Eye (tissue), 1 donor: ENCODE data around the gene NUP133.
"Not testable (repeated sequence)": the region's sequence is repeated elsewhere in the genome, so short reads cannot be mapped to it uniquely, and the experiment has no call there.

ENCODE experiments used
- DNase-seq: peaks from one replicate; pipeline ENCODE4 v3.0.0-alpha.2; 2015

NUP133 gene

GRCh38 chr1:229508823-229509337 is 739 bp upstream of the NUP133 start:
- DNase-seq: no peak

GRCh38 chr1:229507502-229507901 is 639 bp downstream of the NUP133 start:
- DNase-seq: no peak

- no peak for DNase-seq
Measured at GRCh38 chr1:229506633-229507032, 1.5 kb downstream of the NUP133 start.

- DNase-seq: no peak
Measured at GRCh38 chr1:229495782-229496181, 12.4 kb downstream of the NUP133 start.

GRCh38 chr1:229487181-229487580 is 21.0 kb downstream of the NUP133 start:
- DNase-seq: no peak

GRCh38 chr1:229485318-229485717 is 22.8 kb downstream of the NUP133 start:
- DNase-seq: no peak

GRCh38 chr1:229482511-229482910 is 25.6 kb downstream of the NUP133 start:
- no peak for DNase-seq

GRCh38 chr1:229480495-229480894 is 27.6 kb downstream of the NUP133 start:
- no peak for DNase-seq

GRCh38 chr1:229479660-229480399 is 28.3 kb downstream of the NUP133 start:
- DNase-seq: no peak

GRCh38 chr1:229478852-229479251 is 29.3 kb downstream of the NUP133 start:
- no peak for DNase-seq

GRCh38 chr1:229475859-229476258 is 32.3 kb downstream of the NUP133 start:
- not testable (repeated sequence) for DNase-seq

- DNase-seq: no peak
Measured at GRCh38 chr1:229474509-229474908, 33.6 kb downstream of the NUP133 start.

GRCh38 chr1:229471175-229471574 is 37.0 kb downstream of the NUP133 start:
- DNase-seq: no peak

GRCh38 chr1:229470406-229471043 is 37.6 kb downstream of the NUP133 start:
- no peak for DNase-seq

- DNase-seq: no peak
Measured at GRCh38 chr1:229466887-229467286, 41.3 kb downstream of the NUP133 start.

GRCh38 chr1:229464672-229465071 is 43.5 kb downstream of the NUP133 start:
- DNase-seq: no peak

- no peak for DNase-seq
Measured at GRCh38 chr1:229461032-229461668, 47.0 kb downstream of the NUP133 start.

GRCh38 chr1:229459815-229460214 is 48.3 kb downstream of the NUP133 start:
- DNase-seq: no peak

- DNase-seq: no peak
Measured at GRCh38 chr1:229457436-229457835, 50.7 kb downstream of the NUP133 start.

GRCh38 chr1:229456016-229456415 is 52.1 kb downstream of the NUP133 start:
- no peak for DNase-seq

GRCh38 chr1:229454056-229454455 is 54.1 kb downstream of the NUP133 start:
- DNase-seq: no peak

GRCh38 chr1:229452956-229453801 is 55.0 kb downstream of the NUP133 start:
- DNase-seq: peak; percentile 22

- DNase-seq: no peak
Measured at GRCh38 chr1:229448845-229449244, 59.3 kb downstream of the NUP133 start.
